Stimulated activated naive CD8-positive, alpha-beta T cell treated with anti-CD3 and anti-CD28 coated beads, Interleukin-15, Interleukin-2, amounts not matched to agents 100 ng/mL and 50 ng/mL, for 24 hours (primary cell): Measurements from ENCODE around the gene SLC9A9.

ENCODE experiments used
- H3K27ac Mint-ChIP-seq: one replicate; pipeline ENCODE4 v1.8.0; 2021; ENCODE audit warnings: mild to moderate bottlenecking, mixed read lengths
- H3K27me3 Mint-ChIP-seq: one replicate; pipeline ENCODE4 v1.8.0; 2021; ENCODE audit warnings: mixed read lengths
- H3K36me3 Mint-ChIP-seq: one replicate; pipeline ENCODE4 v1.8.0; 2021; ENCODE audit warnings: low read depth, mixed read lengths
- H3K4me1 Mint-ChIP-seq: one replicate; pipeline ENCODE4 v1.8.0; 2021; ENCODE audit warnings: low read depth, mixed read lengths
- H3K4me3 Mint-ChIP-seq: one replicate; pipeline ENCODE4 v1.8.0; 2021; ENCODE audit warnings: mild to moderate bottlenecking, mixed read lengths
- H3K9me3 Mint-ChIP-seq: one replicate; pipeline ENCODE4 v1.8.0; 2021; ENCODE audit warnings: mixed read lengths

SLC9A9 gene

DNA sequence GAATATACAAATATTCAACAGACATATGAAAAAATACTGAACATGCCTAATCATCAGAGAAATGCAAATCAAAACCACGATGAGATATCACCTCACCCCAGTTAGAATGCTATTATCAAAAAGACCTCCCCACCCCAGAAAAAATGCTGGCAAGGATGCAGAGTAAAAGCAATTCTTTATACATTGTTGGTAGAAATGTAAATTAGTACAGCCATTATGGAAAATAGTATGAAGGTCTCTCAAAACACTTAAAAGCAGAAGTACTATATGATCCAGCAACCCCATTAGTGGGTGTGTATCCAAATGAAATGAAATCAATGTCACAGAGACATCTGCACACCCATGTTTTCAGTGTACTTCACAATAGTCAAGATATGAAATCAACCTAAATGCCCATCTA, 420.0 kb downstream of the SLC9A9 start:
- Mint-ChIP-seq H3K27ac (no peak overlapping the region), H3K36me3 (no peaks in the 10 kb centered on the region), H3K27me3 (no peaks in the 10 kb centered on the region), H3K4me1 (peaks cover 38% of the 10 kb centered on the region), H3K4me3 (no peak overlapping the region), H3K9me3 (no peaks in the 10 kb centered on the region)

DNA sequence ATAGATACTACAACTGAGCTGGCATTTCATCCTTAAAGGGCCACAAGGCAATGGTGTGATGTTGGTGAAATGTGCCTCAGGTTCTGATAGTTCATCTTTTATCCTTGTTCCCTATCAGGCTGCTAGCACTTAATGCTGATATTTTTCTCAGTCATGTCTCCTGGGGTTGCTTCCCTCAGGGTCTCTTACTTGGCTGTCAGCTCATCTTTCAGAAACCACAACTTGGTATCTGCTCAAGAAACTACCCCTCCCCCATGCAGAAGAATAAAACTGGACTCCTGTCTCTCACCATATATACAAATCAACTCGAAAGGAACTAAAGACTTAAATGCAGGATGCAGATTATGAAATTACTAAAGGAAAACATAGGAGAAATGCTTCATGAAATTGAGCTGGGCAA, 420.6 kb downstream of the SLC9A9 start:
- Mint-ChIP-seq H3K4me1 (peaks cover 38% of the 10 kb centered on the region), H3K27ac (no peak overlapping the region), H3K27me3 (no peaks in the 10 kb centered on the region)

DNA sequence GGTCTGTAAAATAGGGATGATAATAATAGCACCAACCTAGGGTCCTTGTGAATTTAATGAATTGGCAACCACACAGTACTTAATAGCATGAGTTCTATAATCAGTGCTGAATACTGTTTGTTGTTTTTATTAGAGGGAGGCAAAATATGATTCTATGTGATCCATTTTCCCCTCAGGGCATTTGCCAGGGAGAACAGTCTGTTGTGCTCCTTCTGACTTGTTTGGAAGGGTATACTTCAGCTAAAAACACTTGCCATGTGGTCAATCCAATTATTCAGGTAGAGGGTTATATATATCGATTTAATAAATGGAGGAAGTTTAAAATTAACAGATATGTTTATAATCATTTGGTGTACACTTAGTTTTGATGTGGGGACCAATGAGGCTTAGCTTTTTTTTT, 423.4 kb downstream of the SLC9A9 start:
- peaks cover 38% of the 10 kb centered on the region for H3K4me1 Mint-ChIP-seq
- no peak overlapping the region for H3K4me3 Mint-ChIP-seq
- H3K9me3 Mint-ChIP-seq = no peaks in the 10 kb centered on the region
- H3K27ac Mint-ChIP-seq = peak overlapping the region; percentile 18
- H3K27me3 Mint-ChIP-seq = no peaks in the 10 kb centered on the region
- no peaks in the 10 kb centered on the region for H3K36me3 Mint-ChIP-seq

More for the DNA sequence above, 420.6 kb downstream of the SLC9A9 start:
- Mint-ChIP-seq H3K4me3 (no peak overlapping the region), H3K36me3 (no peaks in the 10 kb centered on the region), H3K9me3 (no peaks in the 10 kb centered on the region)

DNA sequence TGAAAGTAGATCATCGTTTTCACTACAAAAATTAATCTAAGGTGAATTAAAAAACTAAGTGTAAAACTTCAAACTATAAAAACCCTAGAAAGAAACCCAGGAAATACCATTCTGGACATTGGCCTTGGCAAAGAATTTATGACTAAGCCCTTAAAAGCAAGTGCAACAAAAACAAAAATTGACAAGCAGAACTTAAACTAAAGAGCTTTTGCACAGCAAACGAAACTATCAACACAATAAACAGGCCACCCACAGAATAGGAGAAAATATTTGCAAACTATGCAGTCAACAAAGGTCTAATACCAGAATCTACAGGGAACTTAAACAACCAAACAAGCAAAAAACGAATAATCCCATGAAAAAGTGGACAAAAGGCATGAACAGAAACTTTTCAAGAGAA, 426.7 kb downstream of the SLC9A9 start:
- Mint-ChIP-seq H3K4me3 (no peak overlapping the region), H3K27me3 (no peaks in the 10 kb centered on the region), H3K9me3 (no peaks in the 10 kb centered on the region), H3K4me1 (peaks cover 16% of the 10 kb centered on the region), H3K27ac (no peak overlapping the region), H3K36me3 (peaks cover 4% of the 10 kb centered on the region)

DNA sequence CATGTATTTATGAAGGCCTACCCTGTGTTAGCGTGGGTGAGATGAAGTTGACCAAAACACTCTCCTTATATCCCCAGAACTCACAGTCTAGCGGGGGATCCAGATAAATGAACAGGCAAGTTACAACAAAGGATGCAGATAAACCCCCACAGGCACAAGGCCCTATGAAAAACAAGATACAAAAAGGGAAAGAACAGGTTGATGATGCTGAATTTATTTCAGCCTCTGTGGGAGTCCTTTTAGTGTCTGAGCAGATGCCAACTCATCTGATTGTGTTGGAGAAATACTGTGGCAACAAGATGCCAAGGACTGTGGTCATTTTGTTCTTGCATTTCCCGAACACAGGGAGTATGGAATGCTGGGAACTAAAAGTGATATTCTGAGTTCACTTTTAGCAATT, 428.7 kb downstream of the SLC9A9 start:
- no peak overlapping the region for H3K27ac Mint-ChIP-seq
- H3K9me3 Mint-ChIP-seq = no peaks in the 10 kb centered on the region

DNA sequence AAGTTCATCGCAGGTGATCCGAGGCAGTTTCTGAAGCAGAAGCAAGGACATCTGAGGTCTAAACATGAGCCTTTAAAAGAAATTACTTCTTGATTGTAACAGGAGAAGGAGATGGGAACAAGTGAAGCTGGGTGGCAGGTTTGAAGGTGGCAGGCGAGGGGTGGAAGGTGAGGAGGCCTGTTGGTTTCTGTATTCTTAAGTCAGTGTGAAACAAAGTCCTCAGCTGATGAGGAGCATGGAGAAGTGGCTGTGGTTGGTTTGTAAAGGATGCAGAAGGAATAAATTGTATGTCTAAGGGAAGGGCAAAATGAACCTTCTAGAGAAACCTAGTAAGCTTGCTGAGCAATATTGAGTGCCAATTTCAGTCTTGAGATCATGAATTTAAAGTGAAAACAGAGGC, 429.9 kb downstream of the SLC9A9 start:
- Mint-ChIP-seq H3K27ac (no peak overlapping the region), H3K9me3 (no peaks in the 10 kb centered on the region), H3K36me3 (peaks cover 4% of the 10 kb centered on the region), H3K4me1 (peaks cover 9% of the 10 kb centered on the region), H3K4me3 (no peak overlapping the region), H3K27me3 (no peaks in the 10 kb centered on the region)

More for the DNA sequence above, 428.7 kb downstream of the SLC9A9 start:
- H3K36me3 Mint-ChIP-seq = peaks cover 4% of the 10 kb centered on the region
- no peak overlapping the region for H3K4me3 Mint-ChIP-seq
- H3K4me1 Mint-ChIP-seq = peaks cover 18% of the 10 kb centered on the region
- H3K27me3 Mint-ChIP-seq = no peaks in the 10 kb centered on the region

DNA sequence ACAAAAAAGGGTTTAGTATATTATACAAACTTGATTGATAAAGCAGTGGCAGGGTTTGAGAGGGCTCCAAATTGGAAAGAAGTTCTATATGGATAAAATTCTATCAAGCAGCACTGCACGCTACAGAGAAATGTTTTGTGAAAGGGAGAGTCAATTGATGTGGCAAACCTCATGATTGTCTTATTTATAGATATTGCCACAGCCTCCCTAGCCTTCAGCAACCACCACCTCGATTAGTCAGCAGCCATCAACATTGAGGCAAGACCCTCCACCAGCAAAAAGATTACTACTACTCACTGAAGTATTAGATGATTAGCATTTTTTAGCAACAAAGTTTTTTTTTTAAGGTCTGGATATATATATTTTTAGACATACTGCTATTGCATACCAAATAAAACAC, 432.0 kb downstream of the SLC9A9 start:
- no peaks in the 10 kb centered on the region for H3K27me3 Mint-ChIP-seq
- H3K27ac Mint-ChIP-seq = no peak overlapping the region
- H3K4me1 Mint-ChIP-seq = peaks cover 7% of the 10 kb centered on the region
- H3K9me3 Mint-ChIP-seq = no peaks in the 10 kb centered on the region
- no peak overlapping the region for H3K4me3 Mint-ChIP-seq
- peaks cover 4% of the 10 kb centered on the region for H3K36me3 Mint-ChIP-seq

DNA sequence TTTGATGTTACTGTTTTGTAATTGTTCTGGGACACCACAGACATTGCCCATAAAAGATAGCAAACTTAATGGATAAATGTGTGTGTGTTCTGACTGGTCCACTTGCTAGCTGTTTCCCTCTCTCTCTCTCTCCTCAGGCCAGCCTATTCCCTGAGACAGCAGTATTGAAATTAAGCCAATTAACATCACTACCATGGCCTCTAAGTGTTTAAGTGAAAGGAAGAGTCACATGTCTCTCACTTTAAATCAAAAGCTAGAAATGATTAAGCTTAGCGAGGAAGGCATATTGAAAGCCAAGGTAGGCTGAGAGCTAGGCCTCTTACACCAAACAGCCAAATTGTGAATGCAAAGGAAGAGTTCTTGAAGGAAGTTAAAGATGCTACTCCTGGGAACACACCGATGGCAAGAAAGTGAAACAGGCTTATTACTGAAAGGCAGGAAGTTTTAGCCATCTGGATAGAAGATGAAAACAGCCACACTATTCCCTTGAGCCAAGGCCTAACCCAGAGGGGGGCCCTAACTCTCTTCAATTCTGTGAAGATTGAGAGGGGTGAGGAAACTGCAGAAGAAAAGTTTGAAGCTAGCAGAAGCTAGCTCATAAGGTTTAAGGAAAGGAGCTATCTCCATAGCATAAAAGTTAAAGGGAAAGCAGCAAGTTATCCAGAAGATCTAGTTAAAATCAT, 433.6 kb downstream of the SLC9A9 start:
- H3K27me3 Mint-ChIP-seq = no peaks in the 10 kb centered on the region
- peaks cover 4% of the 10 kb centered on the region for H3K36me3 Mint-ChIP-seq
- H3K27ac Mint-ChIP-seq = no peak overlapping the region
- H3K4me1 Mint-ChIP-seq = peaks cover 7% of the 10 kb centered on the region
- no peak overlapping the region for H3K4me3 Mint-ChIP-seq
- no peaks in the 10 kb centered on the region for H3K9me3 Mint-ChIP-seq

DNA sequence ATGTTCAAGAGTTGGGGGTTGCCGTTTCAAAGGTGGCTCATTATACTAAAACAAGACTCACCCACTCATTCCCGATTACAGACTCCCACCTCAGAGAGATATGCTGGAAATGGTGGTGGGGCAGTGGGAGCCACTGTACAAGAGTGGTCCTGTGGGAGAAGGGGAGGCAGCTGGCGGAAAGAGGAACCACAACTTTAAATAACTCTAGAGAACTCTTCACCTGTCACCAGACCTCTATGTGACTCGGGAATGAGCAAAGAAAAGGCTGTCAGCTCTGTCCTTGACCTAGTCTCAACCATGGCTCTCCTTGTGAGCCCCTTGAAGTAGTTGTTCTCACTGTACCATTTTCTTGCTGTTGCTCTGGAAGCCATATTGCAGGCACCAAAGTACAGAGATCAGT, 434.9 kb downstream of the SLC9A9 start:
- Mint-ChIP-seq H3K27me3 (no peaks in the 10 kb centered on the region), H3K4me3 (no peak overlapping the region)

DNA sequence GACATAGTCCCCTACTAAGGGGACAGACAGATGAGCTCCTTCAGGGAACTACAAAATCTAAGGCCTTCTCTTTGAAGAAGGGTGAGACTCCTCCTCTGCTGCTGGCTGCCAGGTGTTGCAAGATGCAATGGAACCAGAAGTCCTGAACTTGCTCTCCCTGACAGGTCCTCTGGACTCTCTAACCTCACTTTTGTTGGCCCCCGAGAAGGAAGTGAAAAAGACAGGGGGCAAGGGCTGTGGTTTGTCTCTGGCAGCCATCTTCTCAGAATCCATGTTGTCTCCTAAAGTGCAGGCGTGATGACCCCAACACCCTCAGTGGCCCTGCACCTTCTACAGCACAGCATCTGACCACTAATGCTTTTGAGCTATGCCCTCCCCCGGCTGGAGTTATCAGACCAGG, 436.2 kb downstream of the SLC9A9 start:
- Mint-ChIP-seq H3K9me3 (no peaks in the 10 kb centered on the region), H3K27me3 (no peaks in the 10 kb centered on the region), H3K4me1 (peaks cover 7% of the 10 kb centered on the region), H3K36me3 (peaks cover 4% of the 10 kb centered on the region), H3K4me3 (no peak overlapping the region), H3K27ac (no peak overlapping the region)

More for the DNA sequence above, 434.9 kb downstream of the SLC9A9 start:
- peaks cover 7% of the 10 kb centered on the region for H3K4me1 Mint-ChIP-seq
- H3K36me3 Mint-ChIP-seq = peaks cover 4% of the 10 kb centered on the region
- no peaks in the 10 kb centered on the region for H3K9me3 Mint-ChIP-seq
- H3K27ac Mint-ChIP-seq = no peak overlapping the region

DNA sequence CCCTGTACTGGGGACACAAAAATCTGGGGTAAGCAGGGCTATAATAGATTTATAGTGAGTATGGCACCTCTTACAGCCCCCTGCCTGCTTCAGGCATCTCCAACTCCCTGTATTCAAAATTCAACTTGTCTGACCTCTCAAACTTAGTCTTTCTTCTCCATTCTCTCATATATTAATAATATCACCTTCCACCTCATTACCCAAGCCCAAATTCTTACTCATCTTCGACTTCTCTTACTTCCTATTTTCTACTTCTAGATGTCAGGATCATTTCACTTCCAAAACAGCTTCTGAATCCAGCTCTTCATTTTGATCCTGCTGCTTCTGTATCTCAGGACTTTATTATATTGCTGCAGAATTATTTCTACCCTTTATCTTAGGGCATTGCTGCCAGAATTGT, 438.0 kb downstream of the SLC9A9 start:
- H3K27ac Mint-ChIP-seq = no peak overlapping the region
- H3K9me3 Mint-ChIP-seq = no peaks in the 10 kb centered on the region
- peaks cover 7% of the 10 kb centered on the region for H3K4me1 Mint-ChIP-seq
- no peaks in the 10 kb centered on the region for H3K27me3 Mint-ChIP-seq
- no peaks in the 10 kb centered on the region for H3K36me3 Mint-ChIP-seq
- no peak overlapping the region for H3K4me3 Mint-ChIP-seq

DNA sequence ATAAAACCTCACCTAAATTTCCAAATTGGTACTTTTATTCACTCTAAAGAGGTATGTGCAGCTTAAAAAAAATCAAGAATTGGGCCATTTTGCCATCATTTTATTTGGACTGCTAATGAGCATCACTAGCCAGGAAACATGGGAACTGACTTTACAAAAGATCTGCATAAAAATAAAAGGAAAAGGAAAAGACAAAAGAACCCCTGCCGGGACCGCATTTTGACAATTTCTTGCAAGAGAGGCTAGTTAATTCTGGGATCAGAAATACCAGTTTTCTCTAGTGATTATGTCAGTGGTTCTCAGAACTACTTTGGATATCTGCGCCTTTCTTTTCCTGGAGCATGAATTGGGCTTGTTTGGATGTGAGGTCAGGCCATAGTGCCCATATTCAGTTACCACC, 439.5 kb downstream of the SLC9A9 start:
- no peaks in the 10 kb centered on the region for H3K9me3 Mint-ChIP-seq
- H3K36me3 Mint-ChIP-seq = no peaks in the 10 kb centered on the region
- no peaks in the 10 kb centered on the region for H3K4me1 Mint-ChIP-seq
- H3K27ac Mint-ChIP-seq = no peak overlapping the region
- no peak overlapping the region for H3K4me3 Mint-ChIP-seq
- H3K27me3 Mint-ChIP-seq = no peaks in the 10 kb centered on the region

DNA sequence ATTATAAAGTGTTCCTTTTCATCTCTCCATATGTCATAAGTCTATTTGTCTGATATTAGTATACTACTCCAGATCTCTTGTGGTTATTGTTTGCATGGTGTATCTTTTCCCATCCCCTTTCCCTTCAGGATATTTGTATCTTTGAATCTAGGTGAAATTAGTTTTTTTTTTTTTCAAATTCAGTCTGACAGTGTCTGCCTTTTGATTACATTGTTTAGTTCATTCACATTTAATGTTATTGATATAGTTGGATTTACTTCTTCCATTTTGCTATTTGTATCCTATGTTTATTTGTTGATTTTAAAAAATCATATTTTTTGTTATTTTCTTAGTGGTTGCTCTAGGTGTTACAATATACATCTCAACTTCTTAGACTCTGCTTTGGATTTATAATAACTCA, 445.7 kb downstream of the SLC9A9 start:
- H3K27me3 Mint-ChIP-seq = no peaks in the 10 kb centered on the region
- no peaks in the 10 kb centered on the region for H3K4me1 Mint-ChIP-seq
- no peaks in the 10 kb centered on the region for H3K9me3 Mint-ChIP-seq
- no peak overlapping the region for H3K27ac Mint-ChIP-seq
- H3K4me3 Mint-ChIP-seq = no peak overlapping the region
- H3K36me3 Mint-ChIP-seq = no peaks in the 10 kb centered on the region

DNA sequence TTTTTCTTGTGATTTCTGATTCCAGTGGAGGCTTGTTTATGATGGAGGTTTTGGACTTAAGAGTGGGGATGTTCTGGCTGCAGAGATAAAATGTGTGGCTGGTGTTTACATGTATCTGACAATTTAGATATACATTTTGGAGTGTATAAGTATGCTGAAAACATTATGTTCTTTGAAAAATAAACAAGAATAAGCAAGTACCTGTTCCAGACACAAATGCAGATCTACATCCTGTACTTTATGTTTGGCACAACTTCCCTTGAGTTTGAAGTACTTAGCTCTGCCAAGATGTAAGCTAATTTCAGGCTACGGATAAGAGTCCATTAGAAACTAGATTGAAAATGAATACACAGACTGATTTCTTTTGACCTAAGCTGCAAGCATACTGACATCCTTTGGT, 451.5 kb downstream of the SLC9A9 start:
- peaks cover 2% of the 10 kb centered on the region for H3K36me3 Mint-ChIP-seq
- no peak overlapping the region for H3K4me3 Mint-ChIP-seq
- peaks cover 5% of the 10 kb centered on the region for H3K9me3 Mint-ChIP-seq
- no peaks in the 10 kb centered on the region for H3K27me3 Mint-ChIP-seq
- no peaks in the 10 kb centered on the region for H3K4me1 Mint-ChIP-seq
- no peak overlapping the region for H3K27ac Mint-ChIP-seq

DNA sequence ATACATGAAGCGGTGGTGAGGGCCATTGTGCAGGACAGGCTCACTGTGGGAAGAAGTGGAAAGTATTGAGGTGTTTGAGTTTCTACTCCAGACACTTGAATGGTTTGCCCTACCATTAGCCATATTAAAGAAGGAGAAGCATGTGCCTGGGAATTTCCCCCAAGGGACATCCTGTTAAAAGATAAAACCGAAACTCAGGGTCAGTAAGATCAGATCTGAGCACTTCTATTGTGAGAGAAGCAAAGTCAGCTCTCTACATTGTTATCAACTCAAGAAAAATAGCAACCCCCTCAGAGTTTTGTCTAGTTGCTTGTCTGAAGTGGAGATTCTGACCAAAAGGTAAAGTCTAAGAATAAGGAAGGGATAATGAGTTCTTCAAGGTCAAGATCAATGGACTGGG, 458.9 kb downstream of the SLC9A9 start:
- Mint-ChIP-seq H3K4me1 (no peaks in the 10 kb centered on the region), H3K9me3 (peaks cover 7% of the 10 kb centered on the region), H3K27me3 (no peaks in the 10 kb centered on the region), H3K4me3 (no peak overlapping the region), H3K36me3 (peaks cover 6% of the 10 kb centered on the region), H3K27ac (no peak overlapping the region)

DNA sequence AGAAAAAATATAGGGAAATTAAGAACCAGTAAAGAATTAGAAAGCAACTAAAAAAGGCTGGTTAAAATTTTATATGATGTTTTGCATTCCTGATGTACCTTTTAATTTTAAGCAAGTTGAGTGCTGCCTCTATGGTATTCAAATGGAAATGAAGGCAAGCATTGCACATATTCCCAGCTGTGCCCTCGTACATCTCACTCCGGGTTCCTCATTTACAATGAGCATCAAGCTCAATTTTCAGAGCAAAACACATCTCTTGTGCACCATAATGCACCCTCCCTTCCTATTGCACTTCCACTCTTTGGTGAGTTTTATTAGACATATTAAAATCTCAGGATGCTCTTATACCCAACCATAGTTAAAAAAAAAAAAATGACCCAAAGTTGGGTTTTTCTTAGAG, 460.8 kb downstream of the SLC9A9 start:
- H3K27ac Mint-ChIP-seq = no peak overlapping the region
- no peaks in the 10 kb centered on the region for H3K4me1 Mint-ChIP-seq
- no peaks in the 10 kb centered on the region for H3K27me3 Mint-ChIP-seq
- H3K4me3 Mint-ChIP-seq = no peak overlapping the region
- peaks cover 6% of the 10 kb centered on the region for H3K9me3 Mint-ChIP-seq
- H3K36me3 Mint-ChIP-seq = peaks cover 6% of the 10 kb centered on the region
